ENCODE data around the gene SELENOV.

Gene SELENOV

DNA sequence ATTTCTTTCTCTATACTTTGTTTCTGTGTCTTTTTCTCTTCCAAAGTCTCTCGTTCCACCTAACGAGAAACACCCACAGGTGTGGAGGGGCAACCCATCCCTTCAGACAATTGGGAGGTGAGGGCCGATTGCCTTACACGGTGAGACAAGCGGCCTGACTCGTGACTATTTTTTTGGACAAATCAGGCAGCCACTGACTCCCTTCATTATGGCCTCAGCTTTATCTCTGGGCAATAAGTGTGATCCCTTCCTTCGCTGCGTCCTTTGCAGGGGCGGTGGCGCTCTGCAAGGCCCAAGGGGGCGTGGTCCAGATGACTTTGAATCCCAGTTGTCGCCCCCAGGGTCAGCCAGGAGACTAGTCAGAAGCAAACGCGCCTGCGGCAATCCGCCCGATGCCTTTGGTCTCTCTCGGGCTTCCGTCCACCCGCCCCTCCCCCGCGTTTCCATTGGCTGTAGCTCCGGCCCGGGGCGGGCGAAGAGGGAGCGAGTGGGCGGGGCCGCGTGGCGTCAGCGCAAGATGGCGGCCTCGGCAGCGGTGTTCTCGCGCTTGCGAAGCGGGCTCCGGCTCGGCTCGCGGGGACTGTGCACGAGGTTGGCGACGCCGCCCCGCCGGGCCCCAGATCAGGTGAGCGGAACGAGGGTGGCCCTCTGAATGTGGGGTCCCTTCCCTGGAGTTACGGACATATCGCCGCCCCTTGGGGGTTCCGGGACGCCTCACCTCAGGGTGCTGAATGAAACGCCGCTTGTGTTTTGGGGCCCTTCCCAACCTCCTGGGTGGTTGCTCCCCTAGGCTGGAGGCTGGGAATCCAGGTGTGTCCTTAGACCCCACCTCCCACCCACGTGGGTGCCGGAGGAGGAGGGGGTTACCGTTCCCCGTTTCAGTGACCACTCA is 34.4 kb upstream of the SELENOV start, which contains the start of gene TIMM50:
TSS of gene TIMM50 (plus strand) at position 502 of the 892 bp plus-strand sequence. CDS start at position 518, 16 bp downstream.
- Mint-ChIP-seq H3K9me3 (no peaks in the 10 kb centered on the region), H3K27ac (peak within 1 kb of the TSS; percentile 99), H3K27me3 (no peaks in the 10 kb centered on the region), H3K4me1 (peaks cover 39% of the 10 kb centered on the region), H3K4me3 (peak within 1 kb of the TSS; percentile 87 to 89)
- DNase-seq (peak; percentile 97), ATAC-seq (peak; percentile 97)

DNA sequence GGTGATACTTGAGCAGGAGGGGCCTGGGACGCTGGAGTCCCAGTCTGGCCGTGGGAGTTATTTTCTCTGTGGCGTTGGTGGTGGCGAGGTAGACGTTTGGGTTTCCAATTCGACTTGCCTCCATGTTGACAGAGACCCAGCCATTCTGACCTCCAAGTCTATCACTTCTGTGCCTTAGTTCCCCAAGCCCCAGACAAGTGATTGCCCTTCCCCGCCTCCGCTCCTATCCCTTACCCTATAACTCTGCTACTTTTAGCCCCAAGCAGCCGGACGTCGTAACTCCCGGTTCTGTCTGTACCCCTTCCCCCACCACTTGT is 33.8 kb upstream of the SELENOV start:
- Mint-ChIP-seq H3K4me3 (peak overlapping the region; percentile 87 to 89), H3K4me1 (peaks cover 39% of the 10 kb centered on the region), H3K9me3 (no peaks in the 10 kb centered on the region), H3K27ac (peak overlapping the region; percentile 99), H3K27me3 (no peaks in the 10 kb centered on the region)
- ATAC-seq: no peak
- DNase-seq: no peak

DNA sequence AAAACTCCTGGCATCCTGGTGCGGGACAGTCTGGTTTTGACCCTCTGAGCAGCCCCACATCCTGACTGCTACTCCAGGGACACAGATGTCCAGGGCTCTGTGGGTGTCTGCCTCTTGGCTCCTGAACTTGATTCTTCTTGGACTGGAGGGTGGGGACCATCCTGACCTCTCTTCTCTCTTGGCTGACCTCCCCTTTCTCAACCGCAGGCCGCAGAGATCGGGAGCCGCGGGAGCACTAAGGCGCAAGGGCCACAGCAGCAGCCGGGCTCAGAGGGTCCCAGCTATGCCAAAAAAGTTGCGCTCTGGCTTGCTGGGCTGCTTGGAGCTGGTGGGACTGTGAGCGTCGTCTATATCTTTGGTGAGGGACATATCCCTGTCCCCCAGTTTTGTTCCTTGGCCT is 33.3 kb upstream of the SELENOV start:
- no peaks in the 10 kb centered on the region for H3K9me3 Mint-ChIP-seq
- ATAC-seq: no peak
- no peak for DNase-seq
- H3K4me1 Mint-ChIP-seq: peaks cover 39% of the 10 kb centered on the region
- peak overlapping the region; percentile 99 for H3K27ac Mint-ChIP-seq
- no peaks in the 10 kb centered on the region for H3K27me3 Mint-ChIP-seq
- peak overlapping the region; percentile 87 to 89 for H3K4me3 Mint-ChIP-seq

DNA sequence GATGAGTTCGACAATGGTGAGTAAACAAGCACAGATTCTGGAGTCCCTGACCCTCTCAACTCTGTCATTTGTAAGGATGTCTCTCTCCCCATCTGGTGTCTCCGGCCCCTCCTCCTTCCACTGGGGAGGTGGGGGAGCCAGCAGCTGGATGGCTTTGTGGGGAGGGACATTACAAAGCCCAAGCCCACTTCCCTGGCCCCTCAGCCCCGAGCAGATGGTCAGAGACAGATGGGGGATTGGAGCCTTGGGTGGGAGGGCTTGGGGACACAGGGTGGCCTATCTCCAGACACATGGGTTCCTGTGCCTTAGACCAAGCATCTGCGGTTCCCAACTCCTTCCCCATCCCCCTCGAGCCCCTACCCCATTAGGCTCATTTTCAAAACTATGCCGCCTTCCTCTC is 31.8 kb upstream of the SELENOV start:
- Mint-ChIP-seq H3K27ac (no peak overlapping the region), H3K4me3 (peak overlapping the region in 1 of 2 donors; percentile 36), H3K9me3 (no peaks in the 10 kb centered on the region)

DNA sequence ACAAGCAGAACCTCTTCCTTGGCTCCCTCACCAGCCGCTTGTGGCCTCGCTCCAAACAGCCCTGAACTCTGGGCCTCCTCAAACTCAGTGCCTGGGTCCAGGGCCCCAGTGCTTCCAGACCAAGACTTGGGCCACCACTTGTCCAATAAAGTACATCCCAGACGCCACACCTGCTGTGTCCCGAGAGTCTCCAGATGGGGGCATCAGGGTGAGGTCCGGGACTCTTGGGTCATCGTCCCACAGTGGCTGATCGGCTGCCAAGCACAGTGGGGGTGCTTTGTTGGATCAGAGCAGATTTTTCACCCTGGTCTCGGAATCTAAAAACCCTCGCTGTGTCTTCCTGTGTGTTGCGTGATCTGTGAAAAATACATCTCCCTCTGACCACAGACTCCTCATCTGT is 25.2 kb upstream of the SELENOV start:
- H3K27me3 Mint-ChIP-seq: no peaks in the 10 kb centered on the region
- no peaks in the 10 kb centered on the region for H3K4me1 Mint-ChIP-seq
- no peak overlapping the region for H3K4me3 Mint-ChIP-seq
- no peaks in the 10 kb centered on the region for H3K9me3 Mint-ChIP-seq
- ATAC-seq: no peak
- no peak for DNase-seq
- no peak overlapping the region for H3K27ac Mint-ChIP-seq

More for the DNA sequence above, 31.8 kb upstream of the SELENOV start:
- no peaks in the 10 kb centered on the region for H3K27me3 Mint-ChIP-seq
- no peak for DNase-seq
- no peak for ATAC-seq
- H3K4me1 Mint-ChIP-seq: peaks cover 39% of the 10 kb centered on the region

DNA sequence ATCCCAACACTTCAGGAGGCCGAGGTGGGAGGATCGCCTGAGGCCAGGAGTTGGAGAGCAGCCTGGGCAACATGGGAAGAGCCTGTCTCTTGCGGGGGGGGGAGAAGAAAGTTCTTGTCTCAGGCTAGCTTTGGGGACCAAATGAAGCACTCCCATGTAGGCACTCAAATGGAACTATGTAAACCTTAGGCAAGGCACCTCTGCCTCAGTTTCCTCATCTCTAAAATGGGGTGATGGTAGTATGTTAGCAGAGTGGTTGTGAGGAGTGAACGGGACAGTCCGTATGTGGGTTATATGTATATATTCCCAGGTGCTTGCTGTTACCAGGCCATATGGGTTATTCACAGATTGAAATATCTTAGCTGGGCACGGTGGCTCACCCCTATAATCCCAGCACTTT is 22.7 kb upstream of the SELENOV start:
- no peaks in the 10 kb centered on the region for H3K4me1 Mint-ChIP-seq
- no peak for DNase-seq
- no peaks in the 10 kb centered on the region for H3K9me3 Mint-ChIP-seq
- H3K27ac Mint-ChIP-seq: no peak overlapping the region
- no peak for ATAC-seq
- no peak overlapping the region for H3K4me3 Mint-ChIP-seq
- H3K27me3 Mint-ChIP-seq: peaks cover 16% of the 10 kb centered on the region

DNA sequence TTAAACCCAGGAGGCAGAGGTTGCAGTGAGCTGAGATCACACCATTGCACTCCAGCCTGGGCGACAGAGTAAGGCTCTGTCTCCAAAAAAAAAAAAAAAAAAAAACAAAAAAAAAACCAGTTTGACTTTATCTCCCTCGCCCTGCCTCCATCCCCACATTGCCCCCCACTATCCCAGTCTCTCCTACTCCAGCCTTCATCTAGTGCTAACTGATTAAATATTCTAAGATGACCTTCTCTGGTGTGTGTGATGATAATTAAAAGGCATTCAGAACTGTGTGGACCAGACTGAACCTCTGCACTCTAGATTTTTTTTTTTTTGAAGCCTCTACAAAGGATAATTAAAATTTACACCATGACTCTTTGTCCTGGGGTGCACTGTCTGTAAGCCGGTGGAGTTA is 22.2 kb upstream of the SELENOV start:
- Mint-ChIP-seq H3K9me3 (no peaks in the 10 kb centered on the region), H3K27ac (no peak overlapping the region), H3K4me1 (peaks cover 3% of the 10 kb centered on the region), H3K27me3 (peaks cover 22% of the 10 kb centered on the region), H3K4me3 (no peak overlapping the region)
- DNase-seq: no peak
- ATAC-seq: no peak

DNA sequence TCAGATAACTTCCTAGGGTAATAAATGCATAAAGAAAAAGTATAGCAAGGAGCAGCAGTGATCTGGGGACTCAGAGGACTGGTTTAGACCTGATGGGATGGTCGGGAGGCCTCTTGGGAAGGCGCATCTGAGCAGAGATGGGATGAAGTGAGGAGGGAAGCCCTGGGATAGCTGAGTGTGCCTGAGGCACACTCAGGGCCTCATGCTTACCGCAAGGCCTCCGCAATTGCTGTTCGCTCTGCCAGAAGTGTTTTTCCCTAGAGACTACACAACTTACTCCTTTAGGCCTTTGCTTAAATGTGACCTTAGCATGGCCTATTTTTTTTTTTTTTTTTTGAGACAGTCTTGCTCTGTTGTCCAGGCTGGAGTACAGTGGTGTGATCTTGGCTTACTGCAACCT is 20.3 kb upstream of the SELENOV start:
- DNase-seq (no peak), ATAC-seq (no peak)
- Mint-ChIP-seq H3K4me1 (peaks cover 21% of the 10 kb centered on the region), H3K27me3 (peaks cover 41% of the 10 kb centered on the region), H3K4me3 (no peak overlapping the region), H3K9me3 (no peaks in the 10 kb centered on the region), H3K27ac (no peak overlapping the region)

DNA sequence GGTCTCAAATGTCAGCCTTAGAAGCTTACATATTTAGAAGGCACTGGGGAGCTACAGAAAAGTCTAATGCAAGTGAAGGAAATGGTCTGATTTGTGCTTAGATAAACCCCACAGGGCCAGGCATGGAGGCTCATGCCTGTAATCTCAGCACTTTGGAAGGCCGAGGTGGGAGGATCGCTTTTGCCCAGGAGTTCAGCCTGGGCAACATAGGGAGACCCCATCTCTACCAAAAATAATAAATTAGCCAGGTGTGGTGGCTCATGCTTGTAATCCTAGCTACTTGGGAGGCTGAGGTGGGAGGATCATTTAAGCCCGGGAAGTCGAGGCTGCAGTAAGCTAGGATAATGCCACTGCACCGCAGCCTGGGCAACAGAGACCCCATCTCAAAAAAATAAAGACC is 18.9 kb upstream of the SELENOV start:
- Mint-ChIP-seq H3K4me1 (peaks cover 25% of the 10 kb centered on the region), H3K4me3 (no peak overlapping the region), H3K27ac (no peak overlapping the region), H3K9me3 (no peaks in the 10 kb centered on the region), H3K27me3 (peaks cover 55% of the 10 kb centered on the region)
- DNase-seq (no peak), ATAC-seq (no peak)

DNA sequence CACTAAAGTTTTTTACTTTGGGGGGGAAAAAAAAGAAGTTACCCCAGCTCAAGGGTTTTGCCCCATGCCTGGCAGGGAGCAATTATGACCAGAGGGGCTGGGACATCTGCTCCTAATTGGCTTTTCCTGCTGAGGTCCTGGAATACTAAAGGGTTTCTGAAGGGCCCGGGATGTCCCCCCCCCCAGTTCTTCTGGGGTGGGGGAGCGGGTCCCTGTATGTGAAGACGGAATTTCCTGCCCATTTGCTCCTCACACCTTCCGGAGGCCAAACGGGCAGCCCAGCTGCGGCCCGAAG is 17.3 kb upstream of the SELENOV start:
- Mint-ChIP-seq H3K27ac (no peak overlapping the region), H3K4me3 (peak overlapping the region; percentile 38 to 75), H3K4me1 (peaks cover 25% of the 10 kb centered on the region), H3K27me3 (peaks cover 65% of the 10 kb centered on the region), H3K9me3 (no peaks in the 10 kb centered on the region)
- DNase-seq (no peak), ATAC-seq (no peak)

DNA sequence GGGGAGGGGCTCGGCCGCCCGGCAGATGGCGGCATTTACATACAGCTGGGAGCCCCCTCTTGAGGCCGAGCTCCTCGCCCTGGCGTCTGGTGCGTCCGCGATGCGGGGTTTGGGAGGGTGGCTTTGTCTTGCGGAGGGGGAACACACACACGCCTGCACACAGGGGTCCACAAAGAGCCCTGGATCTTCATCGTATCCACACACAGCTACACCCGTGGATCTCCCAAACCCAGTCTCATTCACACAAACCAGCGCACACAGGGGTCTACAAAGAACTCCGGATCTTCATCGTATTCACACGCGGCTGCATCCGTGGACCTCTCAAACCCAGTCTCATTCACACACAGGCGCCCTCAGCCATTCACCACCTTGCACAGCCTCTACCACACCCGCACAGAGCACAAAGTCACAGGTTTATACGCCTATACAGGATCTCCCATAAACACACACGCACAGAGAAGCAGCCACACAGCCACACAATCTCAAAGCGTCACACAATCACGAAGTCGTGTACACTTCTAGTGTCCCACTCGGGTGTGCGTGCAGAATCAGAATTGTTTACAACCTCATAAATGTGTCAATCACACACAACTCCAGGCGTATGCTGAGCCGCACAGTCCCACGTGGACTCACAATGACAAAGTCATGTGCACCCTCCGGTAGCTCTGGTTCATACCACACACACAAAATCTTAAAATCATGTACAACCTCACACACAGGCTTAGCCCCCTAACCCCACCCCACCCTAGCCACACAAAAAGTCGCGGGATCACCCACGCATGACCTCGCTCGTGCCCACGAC is 16.7 kb upstream of the SELENOV start:
- Mint-ChIP-seq H3K4me1 (peaks cover 29% of the 10 kb centered on the region), H3K27ac (peak overlapping the region in 1 of 2 donors; percentile 42), H3K27me3 (peaks cover 68% of the 10 kb centered on the region), H3K4me3 (peak overlapping the region; percentile 73 to 75), H3K9me3 (no peaks in the 10 kb centered on the region)
- peak in 1 of 2 donors; percentile 31 for DNase-seq
- peak; percentile 53 for ATAC-seq

DNA sequence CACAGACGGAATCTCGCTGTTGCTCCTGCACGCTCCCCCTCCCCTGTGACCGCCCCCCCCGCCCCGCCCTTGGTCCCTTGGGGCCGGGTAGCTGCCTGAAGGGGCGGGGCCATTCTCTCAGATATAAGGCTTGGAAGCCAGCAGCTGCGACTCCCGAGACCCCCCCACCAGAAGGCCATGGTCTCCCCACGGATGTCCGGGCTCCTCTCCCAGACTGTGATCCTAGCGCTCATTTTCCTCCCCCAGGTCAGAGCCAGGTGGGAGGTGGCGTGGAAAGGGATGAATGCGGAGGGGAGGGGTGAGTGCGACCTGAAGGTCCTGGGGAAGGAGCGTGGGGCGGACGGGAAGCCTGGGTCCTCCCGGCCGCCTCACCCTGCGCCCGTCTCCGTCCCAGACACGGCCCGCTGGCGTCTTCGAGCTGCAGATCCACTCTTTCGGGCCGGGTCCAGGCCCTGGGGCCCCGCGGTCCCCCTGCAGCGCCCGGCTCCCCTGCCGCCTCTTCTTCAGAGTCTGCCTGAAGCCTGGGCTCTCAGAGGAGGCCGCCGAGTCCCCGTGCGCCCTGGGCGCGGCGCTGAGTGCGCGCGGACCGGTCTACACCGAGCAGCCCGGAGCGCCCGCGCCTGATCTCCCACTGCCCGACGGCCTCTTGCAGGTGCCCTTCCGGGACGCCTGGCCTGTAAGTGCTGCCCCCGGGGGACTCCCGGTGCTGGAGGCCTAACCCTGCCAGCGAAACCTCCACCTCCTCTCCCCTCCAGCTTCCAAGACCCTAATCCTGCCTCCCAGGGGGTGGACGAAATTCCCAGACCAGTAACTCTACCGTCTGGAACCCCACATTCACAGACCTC is 15.9 kb upstream of the SELENOV start, which contains the start of gene DLL3:
TSS of gene DLL3 (plus strand) at position 150 of the 845 bp plus-strand sequence. CDS start at position 178, 28 bp downstream.
- peak within 1 kb of the TSS in 1 of 2 donors; percentile 42 for H3K27ac Mint-ChIP-seq
- peak; percentile 22 to 28 for DNase-seq

DNA sequence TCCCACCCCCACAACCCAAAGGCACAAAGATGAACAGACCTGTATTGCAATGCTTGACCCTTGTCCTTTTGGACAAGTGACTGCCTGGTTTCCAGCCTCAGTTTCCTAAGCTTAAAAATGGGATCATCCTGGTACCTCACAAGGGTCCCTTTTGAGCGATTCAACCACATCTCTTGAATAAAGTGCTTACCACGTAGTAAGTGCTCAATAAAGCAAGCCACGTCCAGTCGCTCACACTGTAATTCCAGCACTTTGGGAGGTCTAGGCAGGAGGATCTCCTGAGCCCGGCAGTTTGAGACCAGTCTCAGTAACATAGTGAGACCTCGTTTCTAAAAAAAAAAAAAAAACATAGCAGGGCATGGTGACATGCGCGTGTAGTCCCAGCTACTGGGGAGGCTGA is 15.0 kb upstream of the SELENOV start:
- ATAC-seq (no peak), DNase-seq (no peak)
- peaks cover 85% of the 10 kb centered on the region for H3K27me3 Mint-ChIP-seq
- H3K27ac Mint-ChIP-seq: no peak overlapping the region
- no peaks in the 10 kb centered on the region for H3K9me3 Mint-ChIP-seq
- H3K4me1 Mint-ChIP-seq: peaks cover 39% of the 10 kb centered on the region
- peak overlapping the region; percentile 55 to 67 for H3K4me3 Mint-ChIP-seq

More for the DNA sequence above, 15.9 kb upstream of the SELENOV start, which contains the start of gene DLL3:
- Mint-ChIP-seq H3K27me3 (peaks cover 76% of the 10 kb centered on the region), H3K4me3 (peak within 1 kb of the TSS; percentile 73 to 75), H3K9me3 (no peaks in the 10 kb centered on the region), H3K4me1 (peaks cover 37% of the 10 kb centered on the region)
- ATAC-seq: peak; percentile 45

DNA sequence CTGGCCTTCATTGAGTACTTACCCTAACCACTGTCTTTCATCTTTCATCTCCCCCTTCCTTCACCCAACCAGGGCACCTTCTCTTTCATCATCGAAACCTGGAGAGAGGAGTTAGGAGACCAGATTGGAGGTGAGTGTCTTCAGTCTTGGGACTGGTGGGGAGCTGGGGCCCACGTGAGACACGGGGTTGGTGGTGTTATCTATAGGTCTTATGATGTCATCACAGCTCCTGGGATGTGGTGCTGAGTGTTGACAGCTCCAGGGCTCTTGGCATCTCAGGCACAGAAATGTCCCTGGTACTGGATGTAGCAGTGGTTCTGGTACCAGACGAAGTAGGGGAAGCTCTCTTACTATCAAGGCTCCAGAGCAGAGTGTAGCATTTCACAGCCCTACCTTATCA is 14.4 kb upstream of the SELENOV start:
- no peak for ATAC-seq
- no peak overlapping the region for H3K4me3 Mint-ChIP-seq
- H3K4me1 Mint-ChIP-seq: peaks cover 39% of the 10 kb centered on the region

DNA sequence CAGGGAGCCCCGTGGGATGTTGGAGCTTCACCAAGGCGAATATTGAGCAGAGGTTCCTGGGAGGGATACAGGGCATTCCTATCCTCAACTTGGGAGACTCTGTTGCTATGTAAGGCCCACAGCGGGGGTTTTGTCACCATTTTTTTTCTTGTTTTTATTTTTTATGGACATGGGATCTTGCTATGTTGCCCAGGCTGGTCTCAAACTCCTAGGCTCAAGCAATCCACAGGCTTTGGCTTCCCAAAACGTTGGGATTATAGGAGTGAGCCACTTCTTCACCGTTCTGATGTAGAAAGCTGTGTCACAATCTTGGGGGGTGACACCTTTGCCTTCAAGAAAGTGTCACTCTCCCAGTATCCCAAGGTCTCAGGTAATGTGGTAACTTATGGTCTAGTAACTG is 13.6 kb upstream of the SELENOV start:
- H3K27ac Mint-ChIP-seq: no peak overlapping the region
- no peaks in the 10 kb centered on the region for H3K9me3 Mint-ChIP-seq
- no peak overlapping the region for H3K4me3 Mint-ChIP-seq
- peaks cover 41% of the 10 kb centered on the region for H3K4me1 Mint-ChIP-seq
- DNase-seq (no peak), ATAC-seq (no peak)
- peaks cover 92% of the 10 kb centered on the region for H3K27me3 Mint-ChIP-seq

More for the DNA sequence above, 14.4 kb upstream of the SELENOV start:
- Mint-ChIP-seq H3K27ac (no peak overlapping the region), H3K9me3 (no peaks in the 10 kb centered on the region), H3K27me3 (peaks cover 92% of the 10 kb centered on the region)
- no peak for DNase-seq
